HG03521 (cell line): ENCODE measurements around the gene XK.
A peak's percentile ranks its signal among the peaks of the same experiment; 100 is the strongest.

Source experiments
- ATAC-seq: cut with Tn5 transposase; IDR thresholded peaks from one replicate; pipeline ENCODE4 v1.9.1; 2021; ENCODE audit warnings: mild to moderate bottlenecking, moderate library complexity; ENCODE audit not compliant: unreplicated experiment

Gene XK

GRCh38 chrX:37678574-37678973, 7.0 kb upstream of the XK start:
- ATAC-seq, result no peak

GRCh38 chrX:37679230-37679629, 6.4 kb upstream of the XK start:
- no peak for ATAC-seq

- no peak for ATAC-seq
Observed at GRCh38 chrX:37679888-37680287, 5.7 kb upstream of the XK start.

DNA sequence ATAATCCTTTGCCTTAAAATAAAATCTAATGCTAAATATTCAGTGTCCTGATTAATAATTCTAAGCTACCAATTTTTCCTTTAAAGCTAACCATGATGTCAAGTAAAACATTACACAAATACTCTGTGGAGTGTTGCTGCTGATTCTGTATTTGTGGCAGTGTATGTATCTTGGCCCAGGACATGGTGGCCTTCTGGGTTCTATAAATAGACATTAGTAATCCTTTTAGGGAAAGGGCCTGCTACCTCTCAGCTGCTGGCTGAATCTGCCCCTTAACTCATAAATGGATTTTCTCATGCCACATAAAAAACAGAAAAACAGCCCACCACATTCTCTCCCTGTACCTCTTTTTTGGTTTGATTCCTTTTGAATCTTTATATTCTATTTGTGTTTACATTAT, 1.2 kb upstream of the XK start:
- no peak for ATAC-seq

- no peak for ATAC-seq
Observed at GRCh38 chrX:37684973-37685372, 618 bp upstream of the XK start.

DNA sequence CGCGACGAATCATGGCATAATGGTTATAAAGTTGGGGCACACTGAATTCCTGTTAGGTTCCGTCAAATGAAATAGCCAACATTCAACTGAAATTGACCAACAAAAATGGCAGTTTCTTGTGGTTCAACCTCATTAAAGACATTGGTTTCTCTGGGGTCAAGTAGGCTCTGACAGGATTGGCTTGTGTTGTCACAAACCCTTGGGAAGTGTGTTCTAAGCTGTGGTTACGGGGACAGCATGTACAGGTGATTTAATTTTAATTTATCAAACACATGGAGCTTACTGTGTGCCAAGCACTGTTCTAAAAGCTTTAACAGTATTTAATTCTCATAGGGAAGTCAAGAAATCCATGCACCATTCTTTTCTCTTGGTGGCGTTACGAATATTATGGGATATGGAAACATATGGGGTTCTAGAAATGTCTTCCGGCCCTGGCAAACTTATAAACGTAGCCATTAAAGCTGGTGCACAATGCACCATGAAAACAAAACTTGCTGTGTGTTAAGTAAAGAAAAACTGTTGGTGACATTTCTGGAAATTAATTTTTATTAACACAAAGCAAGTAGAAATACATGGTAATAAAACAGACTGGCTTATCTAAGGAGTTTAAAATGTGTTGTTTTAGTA, 891 bp downstream of the XK start:
- no peak for ATAC-seq

- ATAC-seq, result no peak
Observed at GRCh38 chrX:37686996-37687395, 1.4 kb downstream of the XK start.

- ATAC-seq, result no peak
Observed at GRCh38 chrX:37690119-37690518, 4.5 kb downstream of the XK start.

- no peak for ATAC-seq
Observed at GRCh38 chrX:37692918-37693317, 7.3 kb downstream of the XK start.

DNA sequence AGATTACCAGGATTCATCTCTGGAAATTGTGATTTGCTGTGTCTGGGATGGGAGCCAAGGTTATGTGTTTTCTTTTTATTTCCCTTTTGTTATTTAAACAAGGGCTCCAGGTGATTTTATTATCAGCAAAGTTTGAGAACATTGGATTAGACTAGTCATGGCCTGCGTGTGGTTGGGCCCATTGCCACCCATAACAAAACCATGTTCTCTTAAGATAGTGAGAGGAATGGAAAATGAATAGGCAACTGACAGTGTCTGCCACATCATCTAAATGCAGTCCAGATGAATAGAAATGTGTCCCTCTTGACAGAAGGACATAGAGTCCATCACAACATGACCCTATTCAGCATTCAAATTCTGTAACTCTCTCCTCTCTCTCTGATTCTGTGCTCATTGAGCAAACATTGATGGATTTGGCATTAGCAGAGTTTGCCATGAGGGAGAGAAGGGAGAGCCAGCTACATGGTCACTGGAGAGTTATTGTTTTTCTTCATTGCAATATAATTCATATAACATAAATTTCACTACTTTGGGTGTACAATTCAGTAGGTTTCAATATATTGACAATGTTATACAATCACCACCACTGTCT, 11.7 kb downstream of the XK start:
- no peak for ATAC-seq

DNA sequence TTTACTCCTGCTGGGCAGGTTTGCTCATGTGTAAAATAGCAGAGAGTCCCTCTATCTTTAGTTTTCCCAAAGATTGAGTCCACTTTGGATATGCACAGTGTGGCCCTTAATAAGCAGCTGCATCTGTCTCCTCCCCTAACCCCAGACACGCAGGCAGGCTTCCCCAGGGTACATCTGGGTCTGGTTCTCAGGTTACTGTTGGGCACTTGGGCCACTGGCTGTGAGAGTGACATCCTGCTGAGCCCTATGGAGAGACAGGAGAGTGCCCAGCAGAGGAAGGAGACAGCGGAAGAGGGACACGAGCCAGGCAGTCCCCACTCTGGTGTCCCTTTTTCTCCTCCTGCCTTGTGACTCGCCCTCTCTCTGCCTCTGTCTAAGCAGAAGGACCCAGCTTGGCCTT, 16.0 kb downstream of the XK start:
- ATAC-seq, result no peak

GRCh38 chrX:37711991-37712390, 26.4 kb downstream of the XK start:
- ATAC-seq, result no peak

GRCh38 chrX:37712458-37712857, 26.9 kb downstream of the XK start:
- no peak for ATAC-seq

- no peak for ATAC-seq
Observed at GRCh38 chrX:37714479-37714878, 28.9 kb downstream of the XK start.

- no peak for ATAC-seq
Observed at GRCh38 chrX:37716602-37717001, 31.0 kb downstream of the XK start.

- no peak for ATAC-seq
Observed at GRCh38 chrX:37717708-37718107, 32.1 kb downstream of the XK start.

GRCh38 chrX:37722595-37722994, 37.0 kb downstream of the XK start:
- ATAC-seq, result no peak

DNA sequence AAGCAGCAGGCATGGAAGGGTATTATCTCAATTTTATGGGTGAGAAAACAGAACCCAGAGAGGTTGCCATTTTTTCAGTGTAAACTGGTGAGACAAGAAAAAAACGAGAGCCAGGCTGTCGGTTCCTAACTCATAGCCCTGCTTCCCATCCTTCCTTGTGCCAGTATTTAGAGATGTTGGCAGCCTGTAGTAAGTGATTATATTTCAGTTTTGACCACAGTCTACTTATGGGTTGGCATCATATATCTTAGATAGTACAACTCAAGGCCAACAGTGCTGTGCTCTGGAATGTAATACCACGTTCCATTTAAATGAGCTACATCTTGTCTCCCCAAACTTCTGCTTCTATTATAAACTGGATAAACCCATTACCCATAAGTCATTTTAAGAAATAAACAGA, 40.8 kb downstream of the XK start:
- no peak for ATAC-seq

DNA sequence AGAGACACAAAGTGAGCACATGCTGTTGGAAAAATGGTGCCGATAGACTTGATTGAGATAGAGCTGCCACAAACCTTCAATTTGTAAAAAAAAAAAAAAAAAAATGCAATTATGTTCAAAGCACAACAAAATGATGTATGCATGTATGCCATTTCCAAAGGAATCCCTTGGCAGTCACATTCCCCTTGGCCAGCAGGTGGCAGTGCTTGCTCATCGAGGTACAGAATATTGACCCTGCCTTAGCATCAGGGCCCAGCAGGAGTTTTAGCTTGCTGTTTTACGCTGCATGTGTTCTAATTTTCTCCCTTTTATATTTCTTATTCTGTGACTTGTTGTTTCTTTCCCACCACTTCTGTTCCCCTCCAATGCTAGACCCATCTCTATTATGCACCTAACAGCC, 59.8 kb downstream of the XK start:
- ATAC-seq, result no peak

GRCh38 chrX:37745835-37746217, 60.2 kb downstream of the XK start:
- peak; percentile 32 for ATAC-seq

- ATAC-seq, result peak; percentile 89
Observed at GRCh38 chrX:37746218-37746941, 60.8 kb downstream of the XK start.

DNA sequence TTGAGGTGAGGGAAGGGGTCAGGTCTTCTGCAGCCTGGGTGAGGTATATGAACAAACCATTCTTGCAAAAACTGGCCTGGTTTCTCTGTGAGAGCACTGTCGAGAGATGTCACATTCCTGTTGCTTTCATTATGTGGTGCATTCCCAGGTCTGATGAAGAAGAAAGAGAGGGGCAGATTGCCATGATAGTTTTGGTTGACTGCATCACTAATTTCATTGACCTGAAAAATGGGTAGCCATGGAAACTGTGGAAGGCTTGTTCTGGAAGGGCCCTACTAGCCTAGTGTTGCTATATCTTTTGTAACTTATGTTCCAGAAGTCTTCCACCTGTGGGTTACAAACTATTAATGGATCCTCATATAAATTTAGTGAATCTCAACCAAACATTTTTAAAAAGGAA, 61.4 kb downstream of the XK start:
- ATAC-seq, result no peak

DNA sequence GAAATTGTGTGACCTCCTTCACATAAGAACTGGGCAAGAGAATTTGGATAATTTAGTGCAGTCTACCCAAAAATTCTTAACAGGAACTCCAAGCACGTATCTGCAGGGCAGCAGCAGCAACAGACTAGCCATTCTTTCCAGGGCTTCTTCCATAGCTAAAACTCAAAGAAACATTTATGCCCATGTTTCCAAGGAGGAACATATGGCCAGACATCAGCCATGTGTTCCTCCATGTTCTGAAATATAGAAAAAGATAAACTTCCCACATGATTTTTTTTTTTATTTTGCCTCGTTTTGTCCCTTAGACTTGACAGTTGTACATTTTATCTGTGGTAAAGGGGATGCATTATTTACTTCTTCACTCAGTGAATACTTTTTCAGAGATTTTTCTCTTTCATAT, 66.7 kb downstream of the XK start:
- no peak for ATAC-seq
